ENCODE results near the gene RNF138. TPM values are rescaled to one million over a fixed set of nuclear protein-coding genes. Genes with fewer than 3 reads are reported as not detected.
A peak's percentile ranks its signal among the peaks of the same experiment; 100 is the strongest.

The RNF138 gene
- total and polyA plus RNA-seq, 5 donors from 2014 or later, result 62.1 to 94.8 (median 90.0) TPM

GRCh38 chr18:32126538-32126937 lies 34.9 kb downstream of the RNF138 start:
- Mint-ChIP-seq H3K36me3 (peaks cover 23% of the 10 kb centered on the region), H3K9me3 (no peaks in the 10 kb centered on the region), H3K27me3 (no peaks in the 10 kb centered on the region), H3K4me1 (peaks cover 5 to 16% (median 12%) of the 10 kb centered on the region in 4 donors), H3K4me3 (no peak overlapping the region), H3K27ac (no peak overlapping the region)
- H3K27me3 ChIP-seq (ENCODE audit: control insufficient read depth, insufficient read depth, low read length), result no peaks in the 10 kb centered on the region
- H3K27ac ChIP-seq (ENCODE audit: insufficient read depth, low read length, poor library complexity, severe bottlenecking), result no peak overlapping the region
- H3K4me3 ChIP-seq (ENCODE audit: low read depth, low read length), result no peak overlapping the region
- ATAC-seq (ENCODE audit: low read depth in 2 of 2) (no peak), DNase-seq (no peak)
- no peaks in the 10 kb centered on the region for H3K9me3 ChIP-seq (ENCODE audit: control insufficient read depth in 2 of 2, low read length in 2 of 2)
- H3K36me3 ChIP-seq (ENCODE audit: control insufficient read depth, insufficient read depth, low read length), result peaks cover 73% of the 10 kb centered on the region
- no peaks in the 10 kb centered on the region for H3K4me1 ChIP-seq (ENCODE audit: control insufficient read depth, insufficient read depth, low read length, poor library complexity, severe bottlenecking)

- no peak overlapping the region for H3K27ac ChIP-seq (ENCODE audit: insufficient read depth, low read length, poor library complexity, severe bottlenecking)
- Mint-ChIP-seq H3K27ac (peak overlapping the region in 2 of 3 donors; percentile 31), H3K27me3 (no peaks in the 10 kb centered on the region), H3K9me3 (peaks cover 0 to 1% (median 0%) of the 10 kb centered on the region in 7 donors), H3K4me1 (peaks cover 9 to 16% (median 12%) of the 10 kb centered on the region in 4 donors), H3K4me3 (no peak overlapping the region), H3K36me3 (peaks cover 4% of the 10 kb centered on the region)
- DNase-seq, result no peak
- no peak for ATAC-seq (ENCODE audit: low read depth in 2 of 2)
- H3K4me3 ChIP-seq (ENCODE audit: low read depth, low read length), result no peak overlapping the region
- H3K36me3 ChIP-seq (ENCODE audit: control insufficient read depth, insufficient read depth, low read length), result peaks cover 11% of the 10 kb centered on the region
- no peaks in the 10 kb centered on the region for H3K9me3 ChIP-seq (ENCODE audit: control insufficient read depth in 2 of 2, low read length in 2 of 2)
- H3K27me3 ChIP-seq (ENCODE audit: control insufficient read depth, insufficient read depth, low read length), result no peaks in the 10 kb centered on the region
- H3K4me1 ChIP-seq (ENCODE audit: control insufficient read depth, insufficient read depth, low read length, poor library complexity, severe bottlenecking), result no peaks in the 10 kb centered on the region
Measured at GRCh38 chr18:32135625-32136024, 44.0 kb downstream of the RNF138 start.

GRCh38 chr18:32138332-32138982 lies 46.8 kb downstream of the RNF138 start:
- H3K4me3 ChIP-seq (ENCODE audit: low read depth, low read length), result no peak overlapping the region
- H3K4me1 ChIP-seq (ENCODE audit: control insufficient read depth, insufficient read depth, low read length, poor library complexity, severe bottlenecking), result no peaks in the 10 kb centered on the region
- ATAC-seq (ENCODE audit: low read depth in 2 of 2), result no peak
- H3K9me3 ChIP-seq (ENCODE audit: control insufficient read depth in 2 of 2, low read length in 2 of 2), result no peaks in the 10 kb centered on the region
- H3K27me3 Mint-ChIP-seq, result no peaks in the 10 kb centered on the region
- H3K27me3 ChIP-seq (ENCODE audit: control insufficient read depth, insufficient read depth, low read length), result no peaks in the 10 kb centered on the region
- H3K9me3 Mint-ChIP-seq, result peaks cover 0 to 3% (median 0%) of the 10 kb centered on the region in 7 donors
- no peak overlapping the region for H3K27ac ChIP-seq (ENCODE audit: insufficient read depth, low read length, poor library complexity, severe bottlenecking)
- H3K36me3 ChIP-seq (ENCODE audit: control insufficient read depth, insufficient read depth, low read length), result no peaks in the 10 kb centered on the region
- H3K27ac Mint-ChIP-seq, result peak overlapping the region in 2 of 3 donors; percentile 5 to 26
- no peak for DNase-seq
- no peak overlapping the region for H3K4me3 Mint-ChIP-seq
- peaks cover 4% of the 10 kb centered on the region for H3K36me3 Mint-ChIP-seq
- H3K4me1 Mint-ChIP-seq, result peaks cover 6 to 21% (median 12%) of the 10 kb centered on the region in 4 donors

GRCh38 chr18:32139835-32140283 lies 48.2 kb downstream of the RNF138 start:
- H3K4me3 Mint-ChIP-seq, result no peak overlapping the region
- Histone ChIP-seq H3K27me3 (ENCODE audit: control insufficient read depth, insufficient read depth, low read length) (peaks cover 2% of the 10 kb centered on the region), H3K9me3 (ENCODE audit: control insufficient read depth in 2 of 2, low read length in 2 of 2) (no peaks in the 10 kb centered on the region), H3K4me1 (ENCODE audit: control insufficient read depth, insufficient read depth, low read length, poor library complexity, severe bottlenecking) (no peaks in the 10 kb centered on the region), H3K27ac (ENCODE audit: insufficient read depth, low read length, poor library complexity, severe bottlenecking) (no peak overlapping the region), H3K4me3 (ENCODE audit: low read depth, low read length) (no peak overlapping the region), H3K36me3 (ENCODE audit: control insufficient read depth, insufficient read depth, low read length) (no peaks in the 10 kb centered on the region)
- H3K4me1 Mint-ChIP-seq, result peaks cover 4 to 21% (median 12%) of the 10 kb centered on the region in 4 donors
- H3K27ac Mint-ChIP-seq, result no peak overlapping the region
- no peaks in the 10 kb centered on the region for H3K27me3 Mint-ChIP-seq
- peaks cover 0 to 3% (median 0%) of the 10 kb centered on the region in 7 donors for H3K9me3 Mint-ChIP-seq
- ATAC-seq (ENCODE audit: low read depth in 2 of 2) (no peak), DNase-seq (no peak)
- H3K36me3 Mint-ChIP-seq, result no peaks in the 10 kb centered on the region

GRCh38 chr18:32148185-32148870 lies 56.7 kb downstream of the RNF138 start:
- H3K9me3 Mint-ChIP-seq, result peaks cover 0 to 8% (median 1%) of the 10 kb centered on the region in 7 donors
- Histone ChIP-seq H3K27ac (ENCODE audit: insufficient read depth, low read length, poor library complexity, severe bottlenecking) (no peak overlapping the region), H3K27me3 (ENCODE audit: control insufficient read depth, insufficient read depth, low read length) (peaks cover 2% of the 10 kb centered on the region), H3K4me1 (ENCODE audit: control insufficient read depth, insufficient read depth, low read length, poor library complexity, severe bottlenecking) (no peaks in the 10 kb centered on the region), H3K9me3 (ENCODE audit: control insufficient read depth in 2 of 2, low read length in 2 of 2) (no peaks in the 10 kb centered on the region), H3K4me3 (ENCODE audit: low read depth, low read length) (no peak overlapping the region), H3K36me3 (ENCODE audit: control insufficient read depth, insufficient read depth, low read length) (no peaks in the 10 kb centered on the region)
- H3K4me3 Mint-ChIP-seq, result no peak overlapping the region
- no peaks in the 10 kb centered on the region for H3K36me3 Mint-ChIP-seq
- H3K4me1 Mint-ChIP-seq, result peaks cover 0 to 5% (median 4%) of the 10 kb centered on the region in 4 donors
- ATAC-seq (ENCODE audit: low read depth in 2 of 2) (no peak), DNase-seq (no peak)
- peaks cover 37% of the 10 kb centered on the region for H3K27me3 Mint-ChIP-seq
- no peak overlapping the region for H3K27ac Mint-ChIP-seq

- H3K27ac ChIP-seq (ENCODE audit: insufficient read depth, low read length, poor library complexity, severe bottlenecking), result no peak overlapping the region
- H3K36me3 ChIP-seq (ENCODE audit: control insufficient read depth, insufficient read depth, low read length), result no peaks in the 10 kb centered on the region
- DNase-seq, result peak in 1 of 3 donors; percentile 48
- H3K36me3 Mint-ChIP-seq, result no peaks in the 10 kb centered on the region
- peak overlapping the region in 1 of 4 donors; percentile 68 for H3K4me3 Mint-ChIP-seq
- H3K27ac Mint-ChIP-seq, result peak overlapping the region in 2 of 3 donors; percentile 1 to 23
- peaks cover 1 to 6% (median 5%) of the 10 kb centered on the region in 4 donors for H3K4me1 Mint-ChIP-seq
- no peaks in the 10 kb centered on the region for H3K9me3 ChIP-seq (ENCODE audit: control insufficient read depth in 2 of 2, low read length in 2 of 2)
- H3K4me1 ChIP-seq (ENCODE audit: control insufficient read depth, insufficient read depth, low read length, poor library complexity, severe bottlenecking), result peaks cover 2% of the 10 kb centered on the region
- H3K9me3 Mint-ChIP-seq, result peaks cover 0 to 8% (median 1%) of the 10 kb centered on the region in 7 donors
- peaks cover 7% of the 10 kb centered on the region for H3K27me3 ChIP-seq (ENCODE audit: control insufficient read depth, insufficient read depth, low read length)
- H3K4me3 ChIP-seq (ENCODE audit: low read depth, low read length), result no peak overlapping the region
- H3K27me3 Mint-ChIP-seq, result peaks cover 40% of the 10 kb centered on the region
- no peak for ATAC-seq (ENCODE audit: low read depth in 2 of 2)
Measured at GRCh38 chr18:32152705-32153448, 61.2 kb downstream of the RNF138 start.

GRCh38 chr18:32156855-32157254 lies 65.2 kb downstream of the RNF138 start:
- Mint-ChIP-seq H3K27me3 (peaks cover 20% of the 10 kb centered on the region), H3K36me3 (no peaks in the 10 kb centered on the region), H3K4me3 (no peak overlapping the region), H3K27ac (no peak overlapping the region), H3K4me1 (peaks cover 5 to 11% (median 7%) of the 10 kb centered on the region in 4 donors), H3K9me3 (peaks cover 0 to 2% (median 0%) of the 10 kb centered on the region in 7 donors)
- no peak for ATAC-seq (ENCODE audit: low read depth in 2 of 2)
- DNase-seq, result no peak
- Histone ChIP-seq H3K27ac (ENCODE audit: insufficient read depth, low read length, poor library complexity, severe bottlenecking) (no peak overlapping the region), H3K9me3 (ENCODE audit: control insufficient read depth in 2 of 2, low read length in 2 of 2) (no peaks in the 10 kb centered on the region), H3K36me3 (ENCODE audit: control insufficient read depth, insufficient read depth, low read length) (no peaks in the 10 kb centered on the region), H3K27me3 (ENCODE audit: control insufficient read depth, insufficient read depth, low read length) (peaks cover 7% of the 10 kb centered on the region), H3K4me3 (ENCODE audit: low read depth, low read length) (no peak overlapping the region), H3K4me1 (ENCODE audit: control insufficient read depth, insufficient read depth, low read length, poor library complexity, severe bottlenecking) (peaks cover 8% of the 10 kb centered on the region)

Measured in CD4-positive, CD25-positive, alpha-beta regulatory T cell (primary cell).